Activated CD8-positive, alpha-beta memory T cell treated with anti-CD3 and anti-CD28 coated beads, Interleukin-2, amount 50 U/mL, for 1 hour (primary cell): Measurements from ENCODE around the gene VPS18.

ENCODE experiments used
- DNase-seq: peaks from one replicate; pipeline ENCODE4 v3.0.0-alpha.2; 2020; ENCODE audit errors: extremely low read depth

VPS18 gene

GRCh38 chr15:40867199-40867598, 27.1 kb upstream of the VPS18 start:
- no peak for DNase-seq

- DNase-seq = no peak
Observed at GRCh38 chr15:40869686-40870085, 24.6 kb upstream of the VPS18 start.

GRCh38 chr15:40870716-40871115, 23.5 kb upstream of the VPS18 start:
- no peak for DNase-seq

- DNase-seq = no peak
Observed at GRCh38 chr15:40871749-40872617, 22.3 kb upstream of the VPS18 start.

GRCh38 chr15:40872791-40873693, 21.2 kb upstream of the VPS18 start:
- DNase-seq = no peak

GRCh38 chr15:40873694-40874561, 20.3 kb upstream of the VPS18 start, which contains the start of gene RHOV:
RHOV (minus strand) TSS chr15:40874234; CDS start chr15:40874139, 95 bp downstream.
- no peak for DNase-seq

GRCh38 chr15:40875991-40876730, 18.1 kb upstream of the VPS18 start:
- no peak for DNase-seq

GRCh38 chr15:40877694-40878093, 16.6 kb upstream of the VPS18 start:
- no peak for DNase-seq

- no peak for DNase-seq
Observed at GRCh38 chr15:40878785-40879184, 15.5 kb upstream of the VPS18 start.

- no peak for DNase-seq
Observed at GRCh38 chr15:40879609-40880008, 14.6 kb upstream of the VPS18 start.

GRCh38 chr15:40881351-40881750, 12.9 kb upstream of the VPS18 start:
- no peak for DNase-seq

- no peak for DNase-seq
Observed at GRCh38 chr15:40886586-40886985, 7.7 kb upstream of the VPS18 start.

- no peak for DNase-seq
Observed at GRCh38 chr15:40889112-40889511, 5.1 kb upstream of the VPS18 start.

- no peak for DNase-seq
Observed at GRCh38 chr15:40891138-40891537, 3.1 kb upstream of the VPS18 start.

GRCh38 chr15:40891810-40892446, 2.3 kb upstream of the VPS18 start:
- DNase-seq = no peak

- no peak for DNase-seq
Observed at GRCh38 chr15:40892447-40893012, 1.7 kb upstream of the VPS18 start.

- DNase-seq = no peak
Observed at GRCh38 chr15:40893019-40893670, 1.1 kb upstream of the VPS18 start.

GRCh38 chr15:40894681-40895448, 615 bp downstream of the VPS18 start:
- no peak for DNase-seq
